HT1080 (cell line): ENCODE results near the gene FOXP4. TPM values are rescaled to one million over a fixed set of nuclear protein-coding genes. Genes with fewer than 3 reads are reported as not detected.

Experiments
- DNase-seq: peaks from one replicate; pipeline ENCODE4 v3.0.0-alpha.2; 2015; ENCODE audit warnings: low read depth
- small RNA-seq: library from RNA; depleted of rRNA; stranded (forward); fragments of <200 nt; gene quantifications from one replicate; pipeline ENCODE3, GENCODE V24; 2014
- total RNA-seq: library from RNA; depleted of rRNA; stranded (reverse); fragments of >200 nt; shearing (Covaris generic); gene quantifications from 2 replicates; pipeline ENCODE4 v1.2.3, GENCODE V29; 2014; rRNA removed

The FOXP4 gene
- total RNA-seq, 1 experiment from 2014 or later = 10.8 TPM

- DNase-seq = no peak
These were observed 97.0 kb downstream of the FOXP4 start for GRCh38 chr6:41642960-41643898.

GRCh38 chr6:41643899-41644269 lies 97.7 kb downstream of the FOXP4 start:
- DNase-seq = no peak

- no peak for DNase-seq
These were observed 98.2 kb downstream of the FOXP4 start for GRCh38 chr6:41644297-41644879.

GRCh38 chr6:41645007-41645618 lies 98.9 kb downstream of the FOXP4 start:
- no peak for DNase-seq

GRCh38 chr6:41646026-41646795 lies 100.0 kb downstream of the FOXP4 start:
- no peak for DNase-seq

GRCh38 chr6:41647061-41647511 lies 100.9 kb downstream of the FOXP4 start:
- DNase-seq = no peak

GRCh38 chr6:41648070-41648585 lies 101.9 kb downstream of the FOXP4 start:
- DNase-seq = no peak

- no peak for DNase-seq
These were observed 102.7 kb downstream of the FOXP4 start for GRCh38 chr6:41648921-41649320.

GRCh38 chr6:41649596-41649995 lies 103.4 kb downstream of the FOXP4 start:
- no peak for DNase-seq

GRCh38 chr6:41650120-41650519 lies 103.9 kb downstream of the FOXP4 start:
- no peak for DNase-seq

GRCh38 chr6:41651246-41651961 lies 105.2 kb downstream of the FOXP4 start:
- no peak for DNase-seq

Small RNA genes lying within 50 kb of the gene (small RNA-seq; reads per million reads assigned to genes)
- gene MIR4641 = not detected

Other genes starting within 250 kb of the FOXP4 start
- gene NCR2, start 210.8 kb upstream of the FOXP4 start, total RNA-seq = not detected in 2 replicates
- gene MDFI, start 92.1 kb downstream of the FOXP4 start, total RNA-seq = 40.3 and 45.8 TPM in 2 replicates
- gene TFEB, start 189.2 kb downstream of the FOXP4 start, total RNA-seq = 4.5 and 5.5 TPM in 2 replicates
- gene PGC, start 201.0 kb downstream of the FOXP4 start, total RNA-seq = not detected in 2 replicates
- gene FRS3, start 233.5 kb downstream of the FOXP4 start, total RNA-seq = 1.5 and 1.9 TPM in 2 replicates
- 0.39 TPM in 1 of 2 replicates, not detected in the other for gene PRICKLE4, start 234.4 kb downstream of the FOXP4 start, total RNA-seq
- 246 and 250 TPM in 2 replicates for gene TOMM6, start 241.3 kb downstream of the FOXP4 start, total RNA-seq